ENCODE data around the gene STAG1.
A peak's percentile ranks its signal among the peaks of the same experiment; 100 is the strongest.

Gene STAG1

DNA sequence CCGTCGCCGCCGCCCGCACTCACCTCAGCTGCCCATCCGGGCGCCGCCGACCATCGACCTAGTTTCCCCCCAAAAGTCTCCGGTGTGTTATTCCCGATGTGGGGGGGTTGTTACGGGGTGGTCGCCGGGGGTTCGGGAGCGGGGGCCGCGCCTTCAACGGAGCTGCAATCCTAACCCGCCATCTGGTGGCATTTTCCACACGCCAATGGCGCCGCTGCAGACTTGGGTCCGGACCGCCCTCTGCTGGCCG lies at the start of gene STAG1:
Gene STAG1 (minus strand): TSS at position 207 of the 250 bp plus-strand sequence. CDS start 121,480 bp downstream, outside the sequence.
- Histone ChIP-seq H3K4me1 (ENCODE audit: control insufficient read depth, insufficient read depth, low read length) (peaks cover 11% of the 10 kb centered on the region; the same call in 1 of the 2 replicates), H3K4me3 (ENCODE audit: low read depth, low read length) (peak within 1 kb of the TSS; percentile 71), H3K27ac (ENCODE audit: extremely low read depth, low read depth, low read length) (peak within 1 kb of the TSS; percentile 97), H3K9me3 (ENCODE audit: control insufficient read depth, insufficient read depth, low read depth, low read length) (no peaks in the 10 kb centered on the region), H3K36me3 (ENCODE audit: control insufficient read depth in 2 of 2, insufficient read depth in 1 of 2, low read length in 2 of 2) (no peaks in the 10 kb centered on the region)
- ChIA-PET POLR2A (interaction anchor here (0.6 to 2.9 kb wide), 23 partner anchors 13 to 682 kb away, joined by 3 to 41 read pairs (median 4); partner anchors contain the start of genes MSL2, NCK1 and SLC35G2), CTCF (interaction anchor here (0.6 to 2.9 kb wide), 43 partner anchors 12 to 996 kb away, joined by 3 to 21 read pairs (median 3); no protein-coding TSS in a partner anchor)
- no peak for TF ChIP-seq ZNF223 (tag by site-specific recombination; IDR thresholded peaks at IDR 0.05)
- TF ChIP-seq ZNF629 (tag by site-specific recombination; IDR thresholded peaks at IDR 0.05), result 0 out of 2 replicates have a peak, but pooled peaks have one; percentile 67
- TF ChIP-seq CTCF (tag by site-specific recombination; IDR thresholded peaks at IDR 0.05), result peak; percentile 99
- TF ChIP-seq ZSCAN5A (tag by site-specific recombination; IDR thresholded peaks at IDR 0.05), result no peak
- no peak for TF ChIP-seq ZBTB20 (tag by site-specific recombination; IDR thresholded peaks at IDR 0.05)
- no peak for TF ChIP-seq ZNF626 (tag by site-specific recombination; IDR thresholded peaks at IDR 0.05)
- TF ChIP-seq ZNF132 (tag by site-specific recombination; IDR thresholded peaks at IDR 0.05; ENCODE audit: borderline replicate concordance), result no peak
- no peak for TF ChIP-seq ZNF549 (tag by site-specific recombination; IDR thresholded peaks at IDR 0.05)
- no peak for TF ChIP-seq PRDM6 (tag by site-specific recombination; IDR thresholded peaks at IDR 0.05)
- no peak for TF ChIP-seq ZNF558 (tag by site-specific recombination; IDR thresholded peaks at IDR 0.05)
- no peak; the same call in 1 of the 2 replicates for TF ChIP-seq WT1 (tag by site-specific recombination; IDR thresholded peaks at IDR 0.05)
- no peak for TF ChIP-seq ZFP41 (tag by site-specific recombination; IDR thresholded peaks at IDR 0.05; ENCODE audit: borderline replicate concordance)
- no peak for TF ChIP-seq KLF1 (tag by site-specific recombination; IDR thresholded peaks at IDR 0.05)
- TF ChIP-seq ZNF239 (tag by site-specific recombination; IDR thresholded peaks at IDR 0.05), result no peak
- TF ChIP-seq SP2 (tag by site-specific recombination; IDR thresholded peaks at IDR 0.05), result no peak
- no peak for TF ChIP-seq ZNF26 (tag by site-specific recombination; IDR thresholded peaks at IDR 0.05)
- TF ChIP-seq ZNF670 (tag by site-specific recombination; IDR thresholded peaks at IDR 0.05; ENCODE audit: low read depth), result no peak
- TF ChIP-seq ZBTB49 (tag by site-specific recombination; IDR thresholded peaks at IDR 0.05; ENCODE audit: low read depth), result no peak
- peak; percentile 68 for TF ChIP-seq SP7 (tag by site-specific recombination; IDR thresholded peaks at IDR 0.05)
- TF ChIP-seq ZFP3 (tag by site-specific recombination; IDR thresholded peaks at IDR 0.05; ENCODE audit: low read depth), result no peak
- TF ChIP-seq YY1 (tag by site-specific recombination; IDR thresholded peaks at IDR 0.05), result peak; percentile 83
- TF ChIP-seq ZNF701 (tag by site-specific recombination; IDR thresholded peaks at IDR 0.05), result no peak
- no peak for TF ChIP-seq ZNF416 (tag by site-specific recombination; IDR thresholded peaks at IDR 0.05)
- TF ChIP-seq ZNF140 (tag by site-specific recombination; IDR thresholded peaks at IDR 0.05), result no peak
- no peak; the same call in 1 of the 2 replicates for TF ChIP-seq KLF16 (tag by site-specific recombination; IDR thresholded peaks at IDR 0.05)
- TF ChIP-seq ZSCAN18 (tag by site-specific recombination; IDR thresholded peaks at IDR 0.05), result no peak
- TF ChIP-seq ZNF169 (tag by site-specific recombination; IDR thresholded peaks at IDR 0.05), result no peak
- TF ChIP-seq ZNF530 (tag by site-specific recombination; IDR thresholded peaks at IDR 0.05; ENCODE audit: low read depth), result no peak
- no peak for TF ChIP-seq ZNF521 (tag by site-specific recombination; IDR thresholded peaks at IDR 0.05)
